GM19438 (cell line): ENCODE results near the gene SNX30.

Experiments used
- ATAC-seq: cut with Tn5 transposase; IDR thresholded peaks from one replicate; pipeline ENCODE4 v1.9.1; 2021; ENCODE audit warnings: low read depth; ENCODE audit not compliant: unreplicated experiment

Gene SNX30

DNA sequence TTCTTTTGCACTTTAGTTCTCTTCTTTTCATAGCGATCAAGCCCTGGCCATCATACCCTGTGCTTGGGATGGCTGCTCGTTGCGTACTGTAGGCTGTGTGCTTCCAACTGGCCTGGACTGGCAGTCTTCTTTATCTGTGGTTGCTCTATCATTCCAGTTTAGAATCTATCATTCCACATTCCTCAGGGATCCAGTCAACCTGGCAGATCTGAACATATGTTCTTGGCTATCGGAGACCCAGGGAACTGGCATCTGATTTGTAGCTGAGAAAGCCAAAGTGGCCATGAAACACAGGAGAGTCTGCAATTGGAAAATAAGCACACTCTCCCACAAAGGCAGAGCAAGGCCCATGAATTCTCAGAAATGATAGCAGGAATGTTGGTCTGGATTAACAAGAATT lies 162.8 kb downstream of the SNX30 start:
- ATAC-seq, result no peak

DNA sequence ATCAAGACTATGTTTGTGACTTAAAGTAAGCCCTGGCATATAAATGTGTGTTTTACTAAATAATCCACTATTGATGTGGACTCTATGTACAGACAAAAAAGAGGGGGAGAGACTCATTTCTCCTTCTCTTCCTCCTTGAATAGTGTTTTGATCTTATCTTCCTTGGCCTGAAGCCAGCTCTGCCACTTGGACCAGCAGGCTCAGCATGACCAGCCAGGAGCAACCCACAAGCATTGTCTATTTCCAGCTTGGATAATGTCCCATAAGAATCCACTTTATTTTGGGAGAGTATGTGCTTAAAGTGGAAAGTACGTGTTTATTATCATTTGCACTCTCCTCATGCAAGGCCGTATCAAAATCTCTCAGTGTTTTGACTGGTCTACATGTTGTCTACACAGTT lies 164.0 kb downstream of the SNX30 start:
- no peak for ATAC-seq

DNA sequence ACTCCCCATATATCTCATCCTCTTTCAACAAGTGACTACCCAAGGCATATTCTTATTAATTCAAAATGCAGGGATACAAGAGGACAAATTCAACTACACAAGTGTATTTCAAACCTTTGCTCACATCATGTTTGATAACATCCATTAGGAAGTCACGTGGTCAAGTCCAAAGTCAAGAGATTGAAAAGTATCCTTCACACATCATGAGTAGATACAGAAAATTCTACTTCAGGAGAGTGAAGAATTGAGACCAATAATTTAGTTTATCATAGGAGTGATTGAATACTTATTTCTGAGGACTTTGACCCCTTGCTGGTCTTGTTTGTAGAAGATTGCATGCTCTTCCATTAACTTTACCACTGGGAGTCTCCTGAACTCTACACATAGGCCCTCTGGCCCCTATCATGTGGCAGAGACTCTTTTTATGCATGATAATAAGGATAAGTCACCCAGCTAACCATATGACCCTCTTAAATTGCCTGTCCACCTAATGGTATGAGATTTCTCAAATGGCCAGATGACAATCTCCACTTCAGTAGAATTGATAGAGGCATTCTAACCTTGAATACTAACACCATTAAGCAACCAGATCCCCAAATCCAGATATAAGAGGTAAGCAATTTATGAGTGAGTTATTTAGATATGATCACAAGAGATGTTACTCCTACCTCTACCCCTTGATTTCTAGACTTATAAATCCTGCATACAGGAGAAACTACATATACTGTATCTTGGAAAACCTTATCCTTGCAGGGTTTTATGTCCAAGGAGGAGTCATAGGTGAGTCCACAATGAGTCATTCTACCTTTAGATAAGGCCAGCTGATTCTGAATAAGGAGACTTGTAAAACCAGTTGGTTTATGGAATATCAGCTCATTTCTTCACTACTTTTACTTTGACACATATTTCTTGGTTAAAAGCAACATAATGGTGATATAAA lies 166.8 kb downstream of the SNX30 start:
- no peak for ATAC-seq

DNA sequence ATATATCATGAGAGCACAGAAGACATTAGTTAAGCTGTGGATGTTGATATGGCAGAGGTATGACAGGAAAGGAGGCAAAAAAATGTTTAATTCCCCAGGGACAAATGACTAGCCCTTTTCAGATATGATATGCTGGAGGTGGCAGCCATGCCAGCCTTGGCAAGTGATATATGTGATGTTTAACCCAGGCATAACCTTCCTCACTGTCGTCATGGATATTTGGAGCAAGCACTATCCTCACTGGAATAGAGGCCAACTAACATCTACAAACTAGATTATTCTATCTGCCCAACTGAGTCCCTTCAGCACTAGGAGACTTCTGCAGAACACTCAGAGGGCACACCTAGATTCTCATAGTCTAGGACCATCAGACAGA lies 167.4 kb downstream of the SNX30 start:
- no peak for ATAC-seq

DNA sequence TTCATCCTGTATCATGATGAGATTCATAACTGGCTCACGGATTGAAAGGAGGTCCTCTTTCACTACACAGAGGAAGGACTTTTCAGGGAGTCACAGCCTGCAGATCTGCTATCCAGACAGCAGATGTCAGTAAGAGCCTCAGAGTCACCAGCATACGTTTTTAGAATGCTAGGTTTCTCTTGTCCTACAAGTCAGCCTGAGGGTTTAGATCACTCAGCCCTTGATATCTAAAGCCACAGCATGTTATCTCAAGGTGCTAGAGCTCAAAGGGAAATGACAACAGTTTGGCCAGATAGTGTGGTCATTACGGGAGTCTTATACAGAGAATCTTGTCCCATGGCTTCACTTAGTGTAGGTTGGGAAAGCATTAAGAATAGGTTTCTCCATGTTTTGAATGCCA lies 171.0 kb downstream of the SNX30 start:
- ATAC-seq, result no peak
